VCaP (cell line): ENCODE measurements around the gene PRKCH.

Source experiments
- H3K27ac ChIP-seq: fragments of 450-650 bp; 2 replicates; pipeline ENCODE4 v1.5.1; 2017
- TF ChIP-seq, protein P1 (sequence below): fragments of 450-650 bp; conservative IDR thresholded peaks from 2 replicates; pipeline ENCODE4 v1.5.1; 2017; ENCODE audit warnings: mild to moderate bottlenecking, moderate library complexity

PRKCH gene

GRCh38 chr14:61355892-61356325 is 34.5 kb downstream of the PRKCH start:
- peak overlapping the region; percentile 82 for H3K27ac ChIP-seq
- TF ChIP-seq, protein P1, sequence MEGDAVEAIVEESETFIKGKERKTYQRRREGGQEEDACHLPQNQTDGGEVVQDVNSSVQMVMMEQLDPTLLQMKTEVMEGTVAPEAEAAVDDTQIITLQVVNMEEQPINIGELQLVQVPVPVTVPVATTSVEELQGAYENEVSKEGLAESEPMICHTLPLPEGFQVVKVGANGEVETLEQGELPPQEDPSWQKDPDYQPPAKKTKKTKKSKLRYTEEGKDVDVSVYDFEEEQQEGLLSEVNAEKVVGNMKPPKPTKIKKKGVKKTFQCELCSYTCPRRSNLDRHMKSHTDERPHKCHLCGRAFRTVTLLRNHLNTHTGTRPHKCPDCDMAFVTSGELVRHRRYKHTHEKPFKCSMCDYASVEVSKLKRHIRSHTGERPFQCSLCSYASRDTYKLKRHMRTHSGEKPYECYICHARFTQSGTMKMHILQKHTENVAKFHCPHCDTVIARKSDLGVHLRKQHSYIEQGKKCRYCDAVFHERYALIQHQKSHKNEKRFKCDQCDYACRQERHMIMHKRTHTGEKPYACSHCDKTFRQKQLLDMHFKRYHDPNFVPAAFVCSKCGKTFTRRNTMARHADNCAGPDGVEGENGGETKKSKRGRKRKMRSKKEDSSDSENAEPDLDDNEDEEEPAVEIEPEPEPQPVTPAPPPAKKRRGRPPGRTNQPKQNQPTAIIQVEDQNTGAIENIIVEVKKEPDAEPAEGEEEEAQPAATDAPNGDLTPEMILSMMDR: no peak

- H3K27ac ChIP-seq: peak overlapping the region; percentile 82
- TF ChIP-seq, protein P1: no peak
Measured at GRCh38 chr14:61357123-61357522, 35.7 kb downstream of the PRKCH start.

DNA sequence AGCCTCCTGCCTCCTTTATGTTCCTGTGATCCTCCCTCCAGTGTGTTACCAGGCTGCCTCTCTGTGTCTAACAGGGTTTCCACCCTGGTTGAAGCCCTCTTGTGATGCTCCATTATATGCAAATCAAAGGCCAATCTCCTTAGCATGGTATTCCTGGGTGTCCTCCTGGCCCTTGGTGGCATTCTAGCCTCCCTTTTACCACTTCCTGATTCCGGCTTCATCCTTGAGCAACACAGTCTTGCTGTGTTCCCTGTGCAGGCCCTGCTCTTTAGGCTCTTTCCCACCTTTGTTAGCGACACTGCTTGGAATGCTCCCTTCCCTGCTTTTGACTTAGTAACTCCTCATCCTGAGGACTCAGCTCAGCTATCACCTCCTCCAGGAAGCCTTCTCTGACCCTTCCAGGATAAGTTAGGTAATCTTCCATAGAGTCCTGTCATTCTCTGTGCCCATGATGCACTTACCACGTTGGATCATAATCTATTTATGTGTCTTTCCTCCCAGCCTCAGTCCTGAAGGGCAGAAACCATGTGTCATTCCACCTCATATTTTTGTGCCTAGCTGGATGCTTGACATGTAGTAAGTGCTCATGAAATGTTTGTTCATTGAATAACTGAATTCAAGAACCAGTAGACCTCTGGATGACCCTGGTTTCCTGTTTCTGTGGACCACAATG is 37.3 kb downstream of the PRKCH start:
- TF ChIP-seq, protein P1: no peak

DNA sequence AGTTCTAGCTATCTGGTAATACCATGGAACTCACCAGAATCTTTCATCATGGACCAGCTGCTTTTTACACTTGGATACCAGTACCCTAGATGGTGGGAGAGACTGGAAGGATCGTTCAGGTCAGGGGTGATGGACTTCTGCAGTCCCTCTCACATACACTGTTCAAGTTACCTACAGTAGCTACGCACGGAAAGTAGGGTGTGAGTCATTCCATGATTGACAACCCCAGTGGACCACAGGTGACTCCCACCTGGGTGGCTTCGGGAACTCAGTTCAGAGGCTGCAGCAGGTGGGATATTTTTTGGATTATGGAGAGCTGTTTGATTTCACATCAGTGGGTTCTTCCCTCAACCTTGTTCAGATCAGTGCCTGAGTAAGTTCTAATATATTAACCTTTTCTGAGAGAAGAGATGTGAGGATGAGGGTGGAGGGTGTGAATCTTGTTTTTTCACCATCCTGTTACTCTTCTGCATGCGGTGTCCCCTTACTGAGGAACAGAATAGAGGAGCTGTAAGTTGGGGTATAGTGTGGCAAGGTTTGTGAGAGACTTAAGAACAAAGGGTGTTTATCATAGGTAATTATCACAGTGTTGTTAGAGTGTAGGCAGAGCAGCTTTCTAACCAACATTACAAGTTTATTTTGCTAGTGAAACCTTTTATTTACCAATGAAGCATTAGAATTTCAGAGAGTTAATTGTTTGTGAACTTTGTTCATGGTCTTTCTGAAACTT is 39.6 kb downstream of the PRKCH start:
- no peak overlapping the region for H3K27ac ChIP-seq
- TF ChIP-seq, protein P1: no peak

More for the DNA sequence above, 37.3 kb downstream of the PRKCH start:
- no peak overlapping the region for H3K27ac ChIP-seq

- H3K27ac ChIP-seq: no peak overlapping the region
- TF ChIP-seq, protein P1: no peak
Measured at GRCh38 chr14:61362072-61362750, 40.8 kb downstream of the PRKCH start.

- TF ChIP-seq, protein P1: no peak
- H3K27ac ChIP-seq: no peak overlapping the region
Measured at GRCh38 chr14:61364243-61364642, 42.9 kb downstream of the PRKCH start.

- TF ChIP-seq, protein P1: no peak
Measured at GRCh38 chr14:61365667-61366212, 44.4 kb downstream of the PRKCH start.

More at GRCh38 chr14:61365667-61366212, 44.4 kb downstream of the PRKCH start:
- H3K27ac ChIP-seq: no peak overlapping the region
